ENCODE data around the gene PARP16.
A peak's percentile ranks its signal among the peaks of the same experiment; 100 is the strongest.

Gene PARP16

GRCh38 chr15:65332391-65333147 lies 45.9 kb upstream of the PARP16 start:
- H3K36me3 ChIP-seq = peaks cover 27% of the 10 kb centered on the region

DNA sequence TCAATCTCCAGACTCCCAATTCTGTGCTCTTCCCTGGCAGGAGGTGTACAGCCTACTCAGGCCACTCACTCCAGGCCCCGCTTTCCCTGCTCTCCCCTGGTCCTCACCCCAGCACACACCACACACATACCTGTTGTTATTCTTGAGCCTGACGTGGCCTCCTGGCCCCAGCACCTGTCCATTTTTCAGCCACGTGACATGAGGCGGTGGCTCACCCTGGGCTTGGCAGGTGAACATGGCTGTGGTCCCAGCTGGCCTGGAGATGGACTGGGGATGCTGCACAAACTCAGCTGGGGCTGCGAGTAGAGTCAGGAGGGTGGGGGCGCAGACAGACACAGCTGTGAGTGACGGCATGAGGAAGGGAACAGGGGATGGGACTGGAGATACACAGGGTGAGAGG lies 45.1 kb upstream of the PARP16 start:
- Histone ChIP-seq H3K36me3 (peaks cover 27% of the 10 kb centered on the region), H3K4me3 (ENCODE audit: low read depth, low read length) (no peak overlapping the region), H3K9me3 (ENCODE audit: severe bottlenecking) (no peaks in the 10 kb centered on the region), H3K27ac (no peak overlapping the region), H3K27me3 (ENCODE audit: insufficient read depth, low read depth, severe bottlenecking) (no peaks in the 10 kb centered on the region)
- DNase-seq = no peak
- TF ChIP-seq, protein P1, sequence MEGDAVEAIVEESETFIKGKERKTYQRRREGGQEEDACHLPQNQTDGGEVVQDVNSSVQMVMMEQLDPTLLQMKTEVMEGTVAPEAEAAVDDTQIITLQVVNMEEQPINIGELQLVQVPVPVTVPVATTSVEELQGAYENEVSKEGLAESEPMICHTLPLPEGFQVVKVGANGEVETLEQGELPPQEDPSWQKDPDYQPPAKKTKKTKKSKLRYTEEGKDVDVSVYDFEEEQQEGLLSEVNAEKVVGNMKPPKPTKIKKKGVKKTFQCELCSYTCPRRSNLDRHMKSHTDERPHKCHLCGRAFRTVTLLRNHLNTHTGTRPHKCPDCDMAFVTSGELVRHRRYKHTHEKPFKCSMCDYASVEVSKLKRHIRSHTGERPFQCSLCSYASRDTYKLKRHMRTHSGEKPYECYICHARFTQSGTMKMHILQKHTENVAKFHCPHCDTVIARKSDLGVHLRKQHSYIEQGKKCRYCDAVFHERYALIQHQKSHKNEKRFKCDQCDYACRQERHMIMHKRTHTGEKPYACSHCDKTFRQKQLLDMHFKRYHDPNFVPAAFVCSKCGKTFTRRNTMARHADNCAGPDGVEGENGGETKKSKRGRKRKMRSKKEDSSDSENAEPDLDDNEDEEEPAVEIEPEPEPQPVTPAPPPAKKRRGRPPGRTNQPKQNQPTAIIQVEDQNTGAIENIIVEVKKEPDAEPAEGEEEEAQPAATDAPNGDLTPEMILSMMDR (IDR thresholded peaks at IDR 0.05; ENCODE audit: low read depth, low read length) = no peak

More at GRCh38 chr15:65332391-65333147, 45.9 kb upstream of the PARP16 start:
- Histone ChIP-seq H3K27me3 (ENCODE audit: insufficient read depth, low read depth, severe bottlenecking) (no peaks in the 10 kb centered on the region), H3K4me3 (ENCODE audit: low read depth, low read length) (no peak overlapping the region), H3K27ac (peak overlapping the region; percentile 88), H3K9me3 (ENCODE audit: severe bottlenecking) (no peaks in the 10 kb centered on the region)
- no peak for DNase-seq
- TF ChIP-seq, protein P1 (IDR thresholded peaks at IDR 0.05; ENCODE audit: low read depth, low read length) = no peak

GRCh38 chr15:65330934-65331645 lies 44.4 kb upstream of the PARP16 start:
- no peaks in the 10 kb centered on the region for H3K9me3 ChIP-seq (ENCODE audit: severe bottlenecking)
- no peaks in the 10 kb centered on the region for H3K27me3 ChIP-seq (ENCODE audit: insufficient read depth, low read depth, severe bottlenecking)
- no peak overlapping the region for H3K27ac ChIP-seq
- no peak overlapping the region for H3K4me3 ChIP-seq (ENCODE audit: low read depth, low read length)
- peaks cover 27% of the 10 kb centered on the region for H3K36me3 ChIP-seq
- DNase-seq = no peak
- TF ChIP-seq, protein P1 (IDR thresholded peaks at IDR 0.05; ENCODE audit: low read depth, low read length) = no peak

GRCh38 chr15:65329984-65330735 lies 43.5 kb upstream of the PARP16 start:
- TF ChIP-seq, protein P1 (IDR thresholded peaks at IDR 0.05; ENCODE audit: low read depth, low read length) = no peak
- no peak for DNase-seq
- Histone ChIP-seq H3K36me3 (peaks cover 27% of the 10 kb centered on the region), H3K4me3 (ENCODE audit: low read depth, low read length) (no peak overlapping the region), H3K27me3 (ENCODE audit: insufficient read depth, low read depth, severe bottlenecking) (no peaks in the 10 kb centered on the region), H3K9me3 (ENCODE audit: severe bottlenecking) (no peaks in the 10 kb centered on the region), H3K27ac (no peak overlapping the region)

DNA sequence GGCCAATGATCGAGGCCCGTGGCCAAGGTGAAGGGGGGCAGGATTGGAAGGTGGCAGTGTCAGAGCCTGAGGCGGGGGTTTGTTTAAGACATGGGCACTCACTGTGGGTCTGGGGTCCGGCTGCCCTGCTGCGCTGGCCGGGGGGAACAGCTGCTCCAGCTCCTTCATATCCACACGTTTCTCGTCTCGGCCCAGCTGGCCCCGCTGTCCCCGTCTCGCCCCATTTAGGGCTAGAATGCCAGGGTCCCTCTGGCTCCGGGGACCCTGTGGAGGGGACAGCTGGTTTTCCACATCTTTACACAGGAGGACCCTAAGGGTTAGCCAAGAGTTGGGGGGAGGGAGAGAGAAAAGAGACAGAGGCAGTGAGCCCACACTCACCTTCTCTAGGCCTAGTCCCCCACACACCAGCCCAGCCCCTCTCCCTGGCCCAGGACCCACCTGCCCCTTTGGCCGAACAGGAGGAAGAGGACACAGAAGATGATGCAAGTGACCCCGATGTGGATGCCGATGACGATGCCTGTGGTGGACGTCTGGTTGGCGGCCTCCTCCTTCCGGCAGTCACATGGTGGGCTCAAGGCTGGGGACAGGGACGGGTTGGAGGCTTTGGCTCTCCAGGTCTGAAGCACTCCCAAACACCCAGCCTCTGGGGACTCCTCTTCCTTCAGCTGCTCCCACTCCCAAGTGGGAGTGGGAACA lies 42.8 kb upstream of the PARP16 start:
- TF ChIP-seq, protein P1 (IDR thresholded peaks at IDR 0.05; ENCODE audit: low read depth, low read length) = no peak
- Histone ChIP-seq H3K4me3 (ENCODE audit: low read depth, low read length) (no peak overlapping the region), H3K27ac (no peak overlapping the region), H3K36me3 (peaks cover 27% of the 10 kb centered on the region), H3K27me3 (ENCODE audit: insufficient read depth, low read depth, severe bottlenecking) (no peaks in the 10 kb centered on the region), H3K9me3 (ENCODE audit: severe bottlenecking) (no peaks in the 10 kb centered on the region)
- no peak for DNase-seq
